Measurements from ENCODE around the gene DNAJC5.

DNA sequence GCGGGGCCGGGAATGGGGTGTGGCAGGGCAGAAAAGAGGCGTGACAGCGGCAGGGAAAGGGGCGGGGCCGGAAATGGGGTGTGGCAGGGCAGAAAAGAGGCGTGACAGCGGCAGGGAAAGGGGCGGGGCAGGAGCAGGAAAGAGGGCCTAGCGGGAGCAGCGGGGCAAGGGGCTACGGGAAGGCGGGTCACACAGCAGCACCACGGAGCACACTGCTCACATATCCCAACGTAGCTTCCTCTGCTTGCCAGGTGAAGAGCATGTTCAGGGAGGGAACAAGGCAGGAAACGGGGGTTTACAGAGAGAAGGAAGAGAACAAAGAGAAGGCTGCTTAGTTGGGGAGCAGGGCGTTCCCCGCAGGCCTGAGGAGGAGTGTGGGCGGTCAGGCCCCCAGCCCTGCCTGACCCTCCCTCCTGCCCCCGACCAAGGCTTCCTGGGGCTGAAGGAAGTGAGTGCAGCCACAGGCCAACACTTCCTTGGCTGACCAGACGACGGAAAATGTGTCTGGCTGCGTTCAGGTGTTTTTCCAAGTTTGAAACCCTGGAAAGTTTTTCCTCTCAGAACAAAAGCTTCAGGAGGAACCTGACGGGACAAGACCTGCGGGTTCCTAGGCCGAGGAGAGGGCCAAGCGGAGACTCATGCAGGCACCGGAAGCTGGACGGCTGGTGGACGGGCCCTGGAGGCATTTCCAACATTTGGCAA is 47.5 kb downstream of the DNAJC5 start:
- TF ChIP-seq SRF (IDR thresholded peaks at IDR 0.05; ENCODE audit: low read depth, low read length) (no peak), SP1 (IDR thresholded peaks at IDR 0.05; ENCODE audit: low read depth, low read length) (no peak), NRF1 (IDR thresholded peaks at IDR 0.05; ENCODE audit: low read depth, low read length) (no peak), ZNF274 (IDR thresholded peaks at IDR 0.05; ENCODE audit: borderline replicate concordance, extremely low read depth, low read length) (no peak), EP300 (IDR thresholded peaks at IDR 0.05; ENCODE audit: borderline replicate concordance in 1 of 2, low read depth in 2 of 2, low read length in 2 of 2) (no peak), JUND (IDR thresholded peaks at IDR 0.05; ENCODE audit: low read length) (no peak), POLR2A (IDR thresholded peaks at IDR 0.05; ENCODE audit: control extremely low read depth in 1 of 2, low read depth in 2 of 2, low read length in 2 of 2) (no peak), POU5F1 (IDR thresholded peaks at IDR 0.05; ENCODE audit: low read depth, low read length) (no peak), POLR2AphosphoS5 (IDR thresholded peaks at IDR 0.05; ENCODE audit: low read depth, low read length) (peak; percentile 40; the same call in 1 of the 2 replicates), BRCA1 (IDR thresholded peaks at IDR 0.05; ENCODE audit: low read depth, low read length) (no peak), EZH2 (IDR thresholded peaks at IDR 0.05; ENCODE audit: low read depth, low read length, severe bottlenecking) (no peak), RNF2 (IDR thresholded peaks at IDR 0.05; ENCODE audit: borderline replicate concordance, low read depth, low read length, missing control alignments, poor library complexity, severe bottlenecking) (no peak), TAF1 (IDR thresholded peaks at IDR 0.05; ENCODE audit: low read depth, low read length) (peak; percentile 36; the same call in 1 of the 2 replicates)
- TF ChIP-seq, protein P1, sequence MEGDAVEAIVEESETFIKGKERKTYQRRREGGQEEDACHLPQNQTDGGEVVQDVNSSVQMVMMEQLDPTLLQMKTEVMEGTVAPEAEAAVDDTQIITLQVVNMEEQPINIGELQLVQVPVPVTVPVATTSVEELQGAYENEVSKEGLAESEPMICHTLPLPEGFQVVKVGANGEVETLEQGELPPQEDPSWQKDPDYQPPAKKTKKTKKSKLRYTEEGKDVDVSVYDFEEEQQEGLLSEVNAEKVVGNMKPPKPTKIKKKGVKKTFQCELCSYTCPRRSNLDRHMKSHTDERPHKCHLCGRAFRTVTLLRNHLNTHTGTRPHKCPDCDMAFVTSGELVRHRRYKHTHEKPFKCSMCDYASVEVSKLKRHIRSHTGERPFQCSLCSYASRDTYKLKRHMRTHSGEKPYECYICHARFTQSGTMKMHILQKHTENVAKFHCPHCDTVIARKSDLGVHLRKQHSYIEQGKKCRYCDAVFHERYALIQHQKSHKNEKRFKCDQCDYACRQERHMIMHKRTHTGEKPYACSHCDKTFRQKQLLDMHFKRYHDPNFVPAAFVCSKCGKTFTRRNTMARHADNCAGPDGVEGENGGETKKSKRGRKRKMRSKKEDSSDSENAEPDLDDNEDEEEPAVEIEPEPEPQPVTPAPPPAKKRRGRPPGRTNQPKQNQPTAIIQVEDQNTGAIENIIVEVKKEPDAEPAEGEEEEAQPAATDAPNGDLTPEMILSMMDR (IDR thresholded peaks at IDR 0.05; ENCODE audit: control extremely low read depth in 1 of 3, insufficient read depth in 1 of 3, low read depth in 1 of 3, low read length in 3 of 3), result no peak

All from H1 (cell line).